GM23338 (cell line): ENCODE results near the gene RIPOR3.

ENCODE experiments used
- POLR2AphosphoS5 ChIP-seq: IDR thresholded peaks from 2 replicates; pipeline ENCODE4 v1.6.1; 2016; ENCODE audit warnings: antibody characterized with exemption, low read depth
- TF ChIP-seq, protein P1 (sequence below), 2 experiments: fragments of 200-600 bp in 1 of 2; sonication (generic) in 1 of 2; conservative IDR thresholded peaks; 2 replicates each; pipeline versions ENCODE4 v1.5.1 to v1.6.1; 2016 to 2017; ENCODE audit warnings: antibody characterized with exemption in 2 of 2, low read depth in 2 of 2, mild to moderate bottlenecking in 2 of 2, moderate library complexity in 1 of 2

- TF ChIP-seq, protein P1, sequence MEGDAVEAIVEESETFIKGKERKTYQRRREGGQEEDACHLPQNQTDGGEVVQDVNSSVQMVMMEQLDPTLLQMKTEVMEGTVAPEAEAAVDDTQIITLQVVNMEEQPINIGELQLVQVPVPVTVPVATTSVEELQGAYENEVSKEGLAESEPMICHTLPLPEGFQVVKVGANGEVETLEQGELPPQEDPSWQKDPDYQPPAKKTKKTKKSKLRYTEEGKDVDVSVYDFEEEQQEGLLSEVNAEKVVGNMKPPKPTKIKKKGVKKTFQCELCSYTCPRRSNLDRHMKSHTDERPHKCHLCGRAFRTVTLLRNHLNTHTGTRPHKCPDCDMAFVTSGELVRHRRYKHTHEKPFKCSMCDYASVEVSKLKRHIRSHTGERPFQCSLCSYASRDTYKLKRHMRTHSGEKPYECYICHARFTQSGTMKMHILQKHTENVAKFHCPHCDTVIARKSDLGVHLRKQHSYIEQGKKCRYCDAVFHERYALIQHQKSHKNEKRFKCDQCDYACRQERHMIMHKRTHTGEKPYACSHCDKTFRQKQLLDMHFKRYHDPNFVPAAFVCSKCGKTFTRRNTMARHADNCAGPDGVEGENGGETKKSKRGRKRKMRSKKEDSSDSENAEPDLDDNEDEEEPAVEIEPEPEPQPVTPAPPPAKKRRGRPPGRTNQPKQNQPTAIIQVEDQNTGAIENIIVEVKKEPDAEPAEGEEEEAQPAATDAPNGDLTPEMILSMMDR (conservative IDR thresholded peaks at IDR 0.05; ENCODE audit: low read depth in 2 of 2): no peak
- no peak for TF ChIP-seq POLR2AphosphoS5
Measured at GRCh38 chr20:50686821-50687220, 4.5 kb downstream of the RIPOR3 start.
